K562 (cell line): ENCODE measurements around the gene DMAC2L. TPM values are rescaled to one million over a fixed set of nuclear protein-coding genes. Genes with fewer than 3 reads are reported as not detected.

ENCODE experiments used
- ATAC-seq: fragments of 200-7000 bp; cut with Tn5 transposase; 3 replicates; pipeline ENCODE4 v1.9.1; 2020; ENCODE audit warnings: moderate library complexity
- BruUV-seq: library from RNA; stranded (reverse); fragments of 400-500 nt; replicated peaks from 2 replicates; lab custom pipeline; 2021; lab: Mats Ljungman, UMichigan
- CTCF ChIA-PET: fragments of 300-600 bp; formaldehyde crosslinking; extraction: SDS; loops from one replicate; lab custom pipeline; 2021; ENCODE audit warnings: low intra/inter-chr PET ratio; lab: Yijun Ruan, JAX
- POLR2A ChIA-PET: fragments of 300-600, 350-650 bp; sonication (Branson Sonifier 250); formaldehyde crosslinking; extraction: SDS; loops from one replicate; lab custom pipeline; 2021; ENCODE audit warnings: antibody characterized with exemption, inconsistent platforms; lab: Yijun Ruan, JAX
- DNase-seq, 4 experiments: peaks; one replicate each; pipeline versions ENCODE4 v3.0.0 to v3.0.0-alpha.2; 2011 to 2018; ENCODE audit warnings: low spot score in 3 of 4, mixed read lengths in 3 of 4; ENCODE audit errors: extremely low read depth in 1 of 4
- FAIRE-seq: peaks from 2 replicates; lab custom pipeline; 2011; peaks lifted over from hg19 to GRCh38; lab: Jason Lieb, UNC
- H2AFZ ChIP-seq: 2 replicates; pipeline ENCODE4 v1.6.0; 2011; ENCODE audit warnings: low read depth, low read length, control low read depth, inconsistent platforms
- H3K27ac ChIP-seq: fragments of 200-600 bp; 3 replicates; pipeline ENCODE4 v1.8.0; 2011; ENCODE audit warnings: low read depth, mild to moderate bottlenecking, control low read depth, inconsistent platforms, low read length, moderate library complexity, mixed read lengths; ENCODE audit errors: extremely low read depth
- H3K27me3 ChIP-seq, 2 experiments: fragments of 300-600 bp in 1 of 2; 2 replicates in 1 of 2; 3 replicates in 1 of 2; pipeline versions ENCODE4 v1.6.0 to v1.8.0; 2011; ENCODE audit warnings: inconsistent platforms in 2 of 2, low read length in 2 of 2, mild to moderate bottlenecking in 1 of 2, mixed read lengths in 1 of 2, moderate library complexity in 1 of 2; ENCODE audit not compliant: control insufficient read depth in 2 of 2, insufficient read depth in 2 of 2
- H3K36me3 ChIP-seq: fragments of 300-600 bp; 3 replicates; pipeline ENCODE4 v1.8.0; 2011; ENCODE audit warnings: mild to moderate bottlenecking, low read length, inconsistent platforms; ENCODE audit not compliant: control insufficient read depth, insufficient read depth
- H3K4me1 ChIP-seq, 2 experiments: fragments of 200-600 bp in 1 of 2; replicated peaks in 1 of 2; 2 replicates in 1 of 2; 3 replicates in 1 of 2; pipeline versions ENCODE4 v1.5.1 to v1.8.0; 2011; ENCODE audit warnings: inconsistent platforms in 2 of 2, low read length in 2 of 2, mild to moderate bottlenecking in 1 of 2, mixed read lengths in 1 of 2, moderate library complexity in 1 of 2; ENCODE audit not compliant: control insufficient read depth in 2 of 2, insufficient read depth in 2 of 2
- H3K4me2 ChIP-seq: 2 replicates; pipeline ENCODE4 v1.6.1; 2011; ENCODE audit warnings: low read length, control low read depth, inconsistent platforms, mixed read lengths; ENCODE audit not compliant: insufficient read depth
- H3K4me3 ChIP-seq: fragments of 200-600 bp; sonication (generic), shearing (Covaris generic); 2 replicates; pipeline ENCODE4 v1.5.1; 2016; ENCODE audit warnings: control low read depth, inconsistent platforms
- H3K79me2 ChIP-seq: fragments of 200-600 bp; 3 replicates; pipeline ENCODE4 v1.8.0; 2011; ENCODE audit warnings: low read length, inconsistent platforms; ENCODE audit not compliant: control insufficient read depth, insufficient read depth
- H3K9ac ChIP-seq, 2 experiments: 2 replicates each; pipeline versions ENCODE4 v1.6.0 to v1.6.1; 2011; ENCODE audit warnings: low read depth in 2 of 2, low read length in 2 of 2, control low read depth in 1 of 2, inconsistent platforms in 1 of 2, mild to moderate bottlenecking in 1 of 2, mixed read lengths in 1 of 2; ENCODE audit not compliant: insufficient read depth in 1 of 2
- H3K9me1 ChIP-seq: one replicate; pipeline ENCODE4 v1.6.0; 2011; ENCODE audit warnings: inconsistent platforms, mild to moderate bottlenecking, low read length, moderate library complexity; ENCODE audit not compliant: control insufficient read depth, insufficient read depth
- H3K9me3 ChIP-seq: replicated peaks from 2 replicates; pipeline ENCODE4 v1.5.1; 2011; ENCODE audit warnings: low read depth, low read length, inconsistent platforms; ENCODE audit not compliant: control insufficient read depth, insufficient read depth
- H4K20me1 ChIP-seq: replicated peaks from 2 replicates; pipeline ENCODE4 v1.6.1; 2011; ENCODE audit warnings: low read length, inconsistent platforms, mixed read lengths; ENCODE audit not compliant: control insufficient read depth, insufficient read depth
- FOXP1 ChIP-seq: sonication (generic); formaldehyde crosslinking; IDR thresholded peaks from 2 replicates; pipeline ENCODE4 v1.8.0; 2022; ENCODE audit warnings: mild to moderate bottlenecking, missing genetic modification reagents
- L3MBTL2 ChIP-seq: fragments of 450-650 bp; IDR thresholded peaks from 2 replicates; pipeline ENCODE4 v1.6.1; 2016; ENCODE audit warnings: mild to moderate bottlenecking, moderate library complexity
- NR2F6 ChIP-seq: fragments of 450-650 bp; formaldehyde crosslinking; IDR thresholded peaks from 2 replicates; pipeline ENCODE4 v1.4.0; 2020; ENCODE audit warnings: mild to moderate bottlenecking
- ZMIZ1 ChIP-seq, 2 experiments: fragments of 150-350 bp in 1 of 2; IDR thresholded peaks; 2 replicates each; pipeline ENCODE4 v1.6.1; 2012 to 2016; ENCODE audit warnings: low read depth in 2 of 2, low read length in 2 of 2, mild to moderate bottlenecking in 1 of 2, moderate library complexity in 1 of 2
- ZNF124 ChIP-seq: sonication (generic); formaldehyde crosslinking; IDR thresholded peaks from 2 replicates; pipeline ENCODE4 v1.8.1; 2022; ENCODE audit warnings: missing genetic modification reagents
- ZNF655 ChIP-seq: fragments of 250-450 bp; sonication (Bioruptor Pico); IDR thresholded peaks from 2 replicates; pipeline ENCODE4 v1.5.0; 2021
- WGBS: fragments of 100-300 bp; shearing (Covaris generic); methylation state at CpG from one replicate; pipeline ENCODE4 v1.1.6; 2016; ENCODE audit warnings: low coverage, mixed read lengths; ENCODE audit not compliant: insufficient coverage; ENCODE audit errors: missing lambda C conversion rate; 5-methylcytosine and 5-hydroxymethylcytosine counted together
- in situ Hi-C: fragments of 300-500 bp; cut with MboI; formaldehyde crosslinking; loops from 4 replicates; pipeline ENCODE4 v1.15.0; 2018; ENCODE audit warnings: inconsistent platforms, mixed read lengths
- intact Hi-C: fragments of 100-400 bp; cut with micrococcal nuclease; formaldehyde crosslinking; loops from 2 replicates; pipeline ENCODE4 v1.14.2; 2022
- polyA plus RNA-seq, 8 experiments: library from polyadenylated mRNA; depleted of rRNA in 4 of 8; stranded (reverse) in 5 of 8; unstranded in 3 of 8; fragments of >200 nt; fragmentation: Nextera tagmentation in 2 of 8; fragmentation: Illumina TruSeq in 1 of 8; extraction: Ambion mirVana in 2 of 8; extraction: Trizol in 1 of 8; gene quantifications; 2 replicates each; pipeline versions ENCODE4 v1.2.1 to v1.2.3, GENCODE V29; 2011 to 2014; ENCODE audit warnings: inconsistent platforms in 1 of 8, missing spikeins in 1 of 8
- total RNA-seq, 7 experiments: library from RNA; depleted of rRNA in 6 of 7; stranded (reverse); fragments of >200 nt in 6 of 7; fragmentation: Illumina TruSeq in 2 of 7; extraction: Trizol in 2 of 7; gene quantifications; 2 replicates each; pipeline versions ENCODE4 v1.2.1 to v1.2.3, GENCODE V29; 2011 to 2021; ENCODE audit warnings: low replicate concordance in 1 of 7

Gene DMAC2L
- total and polyA plus RNA-seq, 9 of the 15 experiments (the other 6 are each of a cell fraction or from before 2014, with no cell fraction given) = 4.0 to 37.2 (median 9.3) TPM

- TF ChIP-seq ZMIZ1 (IDR thresholded peaks at IDR 0.05; ENCODE audit: low read depth in 2 of 2, low read length in 2 of 2) = no peak
- TF ChIP-seq ZNF124 (CRISPR knock-in tag) = no peak
Measured at GRCh38 chr14:50371546-50371945, 59.4 kb downstream of the DMAC2L start (continued).

GRCh38 chr14:50373959-50374358, 61.8 kb downstream of the DMAC2L start:
- in situ Hi-C loops (no loop called here), intact Hi-C loops (no loop called here)
- WGBS = 74% methylated on average over 3 of the region's 3 CpGs
- no peak overlapping the region for H2AFZ ChIP-seq
- no peak for TF ChIP-seq ZNF655
- TF ChIP-seq NR2F6 = no peak
- TF ChIP-seq FOXP1 (CRISPR knock-in tag) = no peak
- TF ChIP-seq L3MBTL2 = no peak
- TF ChIP-seq, all 486 proteins: peak for 0
- H3K9me1 ChIP-seq = no peaks in the 10 kb centered on the region
- H3K9me3 ChIP-seq = no peaks in the 10 kb centered on the region
- no peak for ATAC-seq
- FAIRE-seq = no peak
- no peak overlapping the region for H3K4me3 ChIP-seq
- ChIA-PET CTCF (no interaction called here), POLR2A (interaction anchor here (0.9 kb wide), 1 partner anchor 9 kb away, joined by 3 read pairs; no protein-coding TSS in a partner anchor)
- H3K4me2 ChIP-seq = no peak overlapping the region
- DNase-seq = no peak
- no peaks in the 10 kb centered on the region for H4K20me1 ChIP-seq
- BruUV-seq = no TSS peak
- no peak overlapping the region for H3K27ac ChIP-seq
- H3K36me3 ChIP-seq = no peaks in the 10 kb centered on the region
- H3K9ac ChIP-seq = no peak overlapping the region
- H3K27me3 ChIP-seq = no peaks in the 10 kb centered on the region
- no peaks in the 10 kb centered on the region for H3K79me2 ChIP-seq
- 0 out of 5 replicates have a peak, but pooled peaks cover 0 to 4% of the 10 kb centered on the region in 2 experiments for H3K4me1 ChIP-seq
